Activated CD4-positive, alpha-beta memory T cell treated with anti-CD3 and anti-CD28 coated beads for 36 hours (primary cell): ENCODE data around the gene ZNF320. TPM values are rescaled to one million over a fixed set of nuclear protein-coding genes. Genes with fewer than 3 reads are reported as not detected.
"Not testable (repeated sequence)": the region's sequence is repeated elsewhere in the genome, so short reads cannot be mapped to it uniquely, and the experiment has no call there.

Experiments
- CTCF ChIA-PET: fragments of 350-600 bp; sonication (Branson Sonifier 250); formaldehyde crosslinking; loops from one replicate; lab custom pipeline; 2021; ENCODE audit warnings: antibody characterized with exemption, inconsistent platforms; lab: Charles Lee
- POLR2A ChIA-PET: fragments of 350-600 bp; sonication (Branson Sonifier 250); formaldehyde crosslinking; loops from one replicate; lab custom pipeline; 2021; ENCODE audit warnings: antibody characterized with exemption; lab: Charles Lee
- DNase-seq: peaks from one replicate; pipeline ENCODE4 v3.0.0-alpha.2; 2020
- H3K27ac Mint-ChIP-seq: one replicate; pipeline ENCODE4 v1.8.0; 2021; ENCODE audit warnings: mixed read lengths
- H3K27me3 Mint-ChIP-seq: one replicate; pipeline ENCODE4 v1.8.0; 2021; ENCODE audit warnings: mixed read lengths
- H3K36me3 Mint-ChIP-seq: one replicate; pipeline ENCODE4 v1.8.0; 2021; ENCODE audit warnings: mixed read lengths
- H3K4me1 Mint-ChIP-seq: one replicate; pipeline ENCODE4 v1.8.0; 2021; ENCODE audit warnings: low read depth, mixed read lengths
- H3K4me3 Mint-ChIP-seq: one replicate; pipeline ENCODE4 v1.8.0; 2021; ENCODE audit warnings: mild to moderate bottlenecking, mixed read lengths
- H3K9me3 Mint-ChIP-seq: one replicate; pipeline ENCODE4 v1.8.0; 2021; ENCODE audit warnings: mixed read lengths
- intact Hi-C: fragments of 100-400 bp; cut with micrococcal nuclease; formaldehyde crosslinking; loops from one replicate; pipeline ENCODE4 v1.15.1; 2023
- total RNA-seq, 2 experiments: library from RNA; stranded (reverse); gene quantifications; one replicate each; pipeline ENCODE4 v1.2.3, GENCODE V29; 2021

The ZNF320 gene
- total RNA-seq, 2 experiments from 2014 or later: 5.4 to 7.0 TPM

DNA sequence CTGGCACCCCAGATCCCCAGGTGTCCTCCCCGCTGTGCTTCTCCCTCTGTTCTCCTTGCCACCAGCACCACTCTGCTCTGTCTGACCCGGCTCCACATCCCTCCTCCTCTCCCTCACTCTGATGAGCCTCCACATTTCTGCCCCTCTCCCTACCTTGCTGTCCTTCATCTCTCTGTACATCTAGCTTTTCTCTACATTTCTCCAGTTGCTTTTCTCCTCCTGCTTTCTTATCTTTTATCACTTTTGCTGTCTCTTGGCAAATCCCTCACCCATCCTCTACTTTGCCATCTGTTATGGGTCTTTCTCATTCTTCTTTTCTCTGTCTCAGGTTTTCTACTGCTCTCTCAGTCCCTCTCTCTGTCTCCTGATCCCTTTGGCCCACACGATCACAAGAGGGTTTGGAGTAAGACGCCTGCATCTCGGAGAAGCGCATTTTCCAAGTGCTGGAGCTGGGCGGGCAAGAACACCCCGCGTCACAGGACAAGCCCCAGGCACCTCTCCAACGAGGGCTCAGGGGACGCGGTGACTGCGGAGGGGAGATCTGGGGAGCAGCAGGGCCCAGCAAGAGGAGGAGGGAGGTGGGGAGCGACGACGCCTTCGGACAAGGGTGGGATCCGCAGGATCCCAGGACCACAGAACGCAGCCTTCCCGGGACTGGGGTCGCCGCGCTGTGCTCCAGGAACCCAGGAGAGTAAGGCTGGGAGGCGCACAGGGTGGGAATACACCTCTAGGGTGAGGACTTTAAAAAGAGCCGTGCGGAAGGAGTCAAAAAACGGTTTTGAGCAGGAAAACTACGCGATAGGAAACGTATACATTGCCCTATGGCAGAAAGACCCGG, 40.7 kb downstream of the ZNF320 start:
- Mint-ChIP-seq H3K4me1 (peaks cover 22% of the 10 kb centered on the region), H3K27ac (peak overlapping the region; percentile 79), H3K36me3 (peaks cover 34% of the 10 kb centered on the region), H3K4me3 (peak overlapping the region; percentile 89)
- intact Hi-C loops, CTCF ChIA-PET, H3K9me3 Mint-ChIP-seq, POLR2A ChIA-PET, H3K27me3 Mint-ChIP-seq: not testable (repeated sequence)
- DNase-seq: peak; percentile 13

Other genes starting within 250 kb of the ZNF320 start
- 10 to 100 TPM; 17.9 to 20.3 TPM for gene ZNF611, start 162.6 kb downstream of the ZNF320 start, total RNA-seq
- gene ZNF600, start 110.8 kb downstream of the ZNF320 start, total RNA-seq: 10 to 100 TPM; 11.1 to 13.4 TPM
- 10 to 100 TPM; 12.0 to 13.2 TPM for gene ZNF28, start 76.0 kb downstream of the ZNF320 start, total RNA-seq
- 10 to 100 TPM in 1 of 2 experiments, 1 to 10 TPM in 1; 8.5 to 10.3 TPM for gene ZNF468, start 40.0 kb downstream of the ZNF320 start, total RNA-seq
- 1 to 10 TPM; 5.0 to 6.3 TPM for gene ZNF888, start 25.8 kb upstream of the ZNF320 start, total RNA-seq
- 10 to 100 TPM; 11.0 to 11.4 TPM for gene ZNF816, start 65.2 kb upstream of the ZNF320 start, total RNA-seq
- not detected for gene ERVV-1, start 116.3 kb upstream of the ZNF320 start, total RNA-seq
- not detected for gene ERVV-2, start 147.1 kb upstream of the ZNF320 start, total RNA-seq
- 10 to 100 TPM; 26.3 to 28.9 TPM for gene ZNF160, start 205.8 kb upstream of the ZNF320 start, total RNA-seq
- under 1 TPM; 0.39 to 0.88 TPM for gene ZNF415, start 235.3 kb upstream of the ZNF320 start, total RNA-seq